HEK293 (cell line): ENCODE measurements around the gene RASD1.
A peak's percentile ranks its signal among the peaks of the same experiment; 100 is the strongest.
"Not testable (repeated sequence)": the region's sequence is repeated elsewhere in the genome, so short reads cannot be mapped to it uniquely, and the experiment has no call there.

Experiments
- CTCF ChIA-PET: fragments of 350-600 bp; formaldehyde crosslinking; extraction: SDS; loops from one replicate; lab custom pipeline; 2021; ENCODE audit warnings: antibody characterized with exemption; lab: Yijun Ruan, JAX
- POLR2A ChIA-PET: fragments of 300-600 bp; formaldehyde crosslinking; extraction: SDS; loops from one replicate; lab custom pipeline; 2020; ENCODE audit warnings: antibody characterized with exemption, inconsistent platforms; lab: Yijun Ruan, JAX
- H3K27ac ChIP-seq: fragments of 200-500 bp; sonication (Bioruptor generic); 2 replicates; pipeline ENCODE4 v1.5.1; 2014; ENCODE audit warnings: low read depth, low read length, control low read depth, inconsistent platforms; ENCODE audit errors: extremely low read depth
- H3K36me3 ChIP-seq, 2 experiments: fragments of 200-500 bp in 1 of 2; sonication (Bioruptor generic) in 1 of 2; 1 replicate in 1 of 2; 2 replicates in 1 of 2; pipeline ENCODE4 v1.5.1; 2014 to 2017; ENCODE audit warnings: inconsistent platforms in 2 of 2, low read length in 2 of 2; ENCODE audit not compliant: control insufficient read depth in 2 of 2, insufficient read depth in 1 of 2
- H3K4me1 ChIP-seq: fragments of 200-500 bp; sonication (Bioruptor generic); 2 replicates; pipeline ENCODE4 v1.5.1; 2014; ENCODE audit warnings: mild to moderate bottlenecking, low read length, inconsistent platforms; ENCODE audit not compliant: control insufficient read depth, insufficient read depth
- H3K4me3 ChIP-seq: 2 replicates; pipeline ENCODE4 v1.5.1; 2011; ENCODE audit warnings: low read depth, mild to moderate bottlenecking, control low read depth, low read length, moderate library complexity
- H3K9me3 ChIP-seq: fragments of 200-500 bp; sonication (Bioruptor generic); 2 replicates; pipeline ENCODE4 v1.5.1; 2014; ENCODE audit warnings: low read depth, low read length, inconsistent platforms; ENCODE audit not compliant: control insufficient read depth, insufficient read depth
- KLF17 ChIP-seq: fragments of 450-650 bp; formaldehyde crosslinking; IDR thresholded peaks from 2 replicates; pipeline ENCODE4 v1.5.1; 2016; ENCODE audit warnings: missing biosample characterization, missing genetic modification characterization
- OVOL3 ChIP-seq: fragments of 450-650 bp; formaldehyde crosslinking; IDR thresholded peaks from 2 replicates; pipeline ENCODE4 v1.5.1; 2016; ENCODE audit warnings: missing biosample characterization, missing genetic modification characterization
- RBAK ChIP-seq: fragments of 450-650 bp; formaldehyde crosslinking; IDR thresholded peaks from 2 replicates; pipeline ENCODE4 v1.5.1; 2016; ENCODE audit warnings: missing biosample characterization, missing genetic modification characterization
- SALL2 ChIP-seq: fragments of 450-650 bp; formaldehyde crosslinking; IDR thresholded peaks from 2 replicates; pipeline ENCODE4 v1.5.0; 2017; ENCODE audit warnings: missing biosample characterization, mild to moderate bottlenecking, missing genetic modification characterization, borderline replicate concordance
- WT1 ChIP-seq: fragments of 450-650 bp; formaldehyde crosslinking; IDR thresholded peaks from 2 replicates; pipeline ENCODE4 v1.5.1; 2016; ENCODE audit warnings: missing biosample characterization, missing genetic modification characterization
- ZBTB17 ChIP-seq: fragments of 450-650 bp; formaldehyde crosslinking; IDR thresholded peaks from 2 replicates; pipeline ENCODE4 v1.5.1; 2016; ENCODE audit warnings: missing biosample characterization, missing genetic modification characterization
- ZEB2 ChIP-seq: fragments of 450-650 bp; formaldehyde crosslinking; IDR thresholded peaks from 2 replicates; pipeline ENCODE4 v1.5.1; 2016; ENCODE audit warnings: missing biosample characterization, missing genetic modification characterization
- ZNF391 ChIP-seq: fragments of 450-650 bp; formaldehyde crosslinking; IDR thresholded peaks from 2 replicates; pipeline ENCODE4 v1.5.1; 2016; ENCODE audit warnings: low read depth, missing biosample characterization, missing genetic modification characterization, borderline replicate concordance
- ZNF501 ChIP-seq: fragments of 450-650 bp; formaldehyde crosslinking; IDR thresholded peaks from 2 replicates; pipeline ENCODE4 v1.5.1; 2016; ENCODE audit warnings: missing biosample characterization, missing genetic modification characterization
- ZNF529 ChIP-seq: fragments of 450-650 bp; formaldehyde crosslinking; IDR thresholded peaks from 2 replicates; pipeline ENCODE4 v1.5.1; 2017; ENCODE audit warnings: missing genetic modification characterization, missing biosample characterization; ENCODE audit not compliant: insufficient replicate concordance
- ZNF658 ChIP-seq: fragments of 450-650 bp; formaldehyde crosslinking; IDR thresholded peaks from 2 replicates; pipeline ENCODE4; 2016; ENCODE audit warnings: missing biosample characterization, missing genetic modification characterization
- ZNF660 ChIP-seq: fragments of 450-650 bp; IDR thresholded peaks from 2 replicates; pipeline ENCODE4 v1.5.1; 2018; ENCODE audit warnings: missing biosample characterization, mild to moderate bottlenecking, missing genetic modification characterization
- ZNF747 ChIP-seq: fragments of 450-650 bp; formaldehyde crosslinking; IDR thresholded peaks from 2 replicates; pipeline ENCODE4 v1.5.1; 2016; ENCODE audit warnings: missing biosample characterization, missing genetic modification characterization
- TF ChIP-seq, protein P1 (sequence below): fragments of 450-650 bp; formaldehyde crosslinking; IDR thresholded peaks from 2 replicates; pipeline ENCODE4 v1.5.1; 2016; ENCODE audit warnings: missing biosample characterization, missing genetic modification characterization
- TF ChIP-seq, protein P2 (sequence below): fragments of 450-650 bp; formaldehyde crosslinking; IDR thresholded peaks from 2 replicates; pipeline ENCODE4 v1.5.1; 2016; ENCODE audit warnings: missing biosample characterization, missing genetic modification characterization
- TF ChIP-seq, protein P3 (sequence below): IDR thresholded peaks from 2 replicates; pipeline ENCODE4 v1.6.1; 2011; ENCODE audit warnings: mild to moderate bottlenecking, low read depth, low read length, borderline replicate concordance

Gene RASD1

DNA sequence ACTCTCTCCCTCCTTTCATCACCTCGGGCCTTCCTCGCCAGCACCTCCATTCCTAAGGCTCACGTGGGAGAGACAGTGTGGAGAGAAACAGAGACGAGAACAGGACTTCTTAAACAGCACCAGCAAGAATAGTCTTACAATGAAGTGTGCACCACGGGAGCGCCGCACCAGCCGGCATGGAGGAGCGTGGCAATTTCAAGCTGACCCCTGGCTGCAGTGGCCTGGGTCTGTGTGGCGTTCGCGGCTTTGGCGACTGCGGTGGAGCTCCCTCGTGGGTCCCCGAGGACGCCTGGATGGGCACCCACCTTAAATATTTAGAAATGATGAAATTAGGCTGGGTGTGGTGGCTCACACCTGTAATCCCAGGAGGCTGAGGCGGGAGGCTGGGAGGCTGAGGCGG, 39.9 kb downstream of the RASD1 start (continued):
- TF ChIP-seq KLF17 (tag by site-specific recombination) = no peak
- TF ChIP-seq, protein P1, sequence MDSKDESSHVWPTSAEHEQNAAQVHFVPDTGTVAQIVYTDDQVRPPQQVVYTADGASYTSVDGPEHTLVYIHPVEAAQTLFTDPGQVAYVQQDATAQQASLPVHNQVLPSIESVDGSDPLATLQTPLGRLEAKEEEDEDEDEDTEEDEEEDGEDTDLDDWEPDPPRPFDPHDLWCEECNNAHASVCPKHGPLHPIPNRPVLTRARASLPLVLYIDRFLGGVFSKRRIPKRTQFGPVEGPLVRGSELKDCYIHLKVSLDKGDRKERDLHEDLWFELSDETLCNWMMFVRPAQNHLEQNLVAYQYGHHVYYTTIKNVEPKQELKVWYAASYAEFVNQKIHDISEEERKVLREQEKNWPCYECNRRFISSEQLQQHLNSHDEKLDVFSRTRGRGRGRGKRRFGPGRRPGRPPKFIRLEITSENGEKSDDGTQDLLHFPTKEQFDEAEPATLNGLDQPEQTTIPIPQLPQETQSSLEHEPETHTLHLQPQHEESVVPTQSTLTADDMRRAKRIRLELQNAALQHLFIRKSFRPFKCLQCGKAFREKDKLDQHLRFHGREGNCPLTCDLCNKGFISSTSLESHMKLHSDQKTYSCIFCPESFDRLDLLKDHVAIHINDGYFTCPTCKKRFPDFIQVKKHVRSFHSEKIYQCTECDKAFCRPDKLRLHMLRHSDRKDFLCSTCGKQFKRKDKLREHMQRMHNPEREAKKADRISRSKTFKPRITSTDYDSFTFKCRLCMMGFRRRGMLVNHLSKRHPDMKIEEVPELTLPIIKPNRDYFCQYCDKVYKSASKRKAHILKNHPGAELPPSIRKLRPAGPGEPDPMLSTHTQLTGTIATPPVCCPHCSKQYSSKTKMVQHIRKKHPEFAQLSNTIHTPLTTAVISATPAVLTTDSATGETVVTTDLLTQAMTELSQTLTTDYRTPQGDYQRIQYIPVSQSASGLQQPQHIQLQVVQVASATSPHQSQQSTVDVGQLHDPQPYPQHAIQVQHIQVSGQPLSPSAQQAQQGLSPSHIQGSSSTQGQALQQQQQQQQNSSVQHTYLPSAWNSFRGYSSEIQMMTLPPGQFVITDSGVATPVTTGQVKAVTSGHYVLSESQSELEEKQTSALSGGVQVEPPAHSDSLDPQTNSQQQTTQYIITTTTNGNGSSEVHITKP (tag by site-specific recombination) = no peak

- POLR2A ChIA-PET = no interaction called here
- Histone ChIP-seq H3K36me3 (no peaks in the 10 kb centered on the region), H3K4me3 (no peak overlapping the region), H3K4me1 (no peaks in the 10 kb centered on the region), H3K9me3 (no peaks in the 10 kb centered on the region), H3K27ac (no peak overlapping the region)
- CTCF ChIA-PET = interaction anchor here (0.6 to 1.3 kb wide), 3 partner anchors 12 to 42 kb away, joined by 3 to 6 read pairs (median 3); no protein-coding TSS in a partner anchor
- no peak for TF ChIP-seq ZNF501 (tag by site-specific recombination)
- no peak for TF ChIP-seq ZNF660 (tag by site-specific recombination)
- TF ChIP-seq WT1 (tag by site-specific recombination) = no peak
- no peak for TF ChIP-seq SALL2 (tag by site-specific recombination)
- no peak for TF ChIP-seq OVOL3 (tag by site-specific recombination)
- no peak for TF ChIP-seq ZNF391
- TF ChIP-seq, protein P2, sequence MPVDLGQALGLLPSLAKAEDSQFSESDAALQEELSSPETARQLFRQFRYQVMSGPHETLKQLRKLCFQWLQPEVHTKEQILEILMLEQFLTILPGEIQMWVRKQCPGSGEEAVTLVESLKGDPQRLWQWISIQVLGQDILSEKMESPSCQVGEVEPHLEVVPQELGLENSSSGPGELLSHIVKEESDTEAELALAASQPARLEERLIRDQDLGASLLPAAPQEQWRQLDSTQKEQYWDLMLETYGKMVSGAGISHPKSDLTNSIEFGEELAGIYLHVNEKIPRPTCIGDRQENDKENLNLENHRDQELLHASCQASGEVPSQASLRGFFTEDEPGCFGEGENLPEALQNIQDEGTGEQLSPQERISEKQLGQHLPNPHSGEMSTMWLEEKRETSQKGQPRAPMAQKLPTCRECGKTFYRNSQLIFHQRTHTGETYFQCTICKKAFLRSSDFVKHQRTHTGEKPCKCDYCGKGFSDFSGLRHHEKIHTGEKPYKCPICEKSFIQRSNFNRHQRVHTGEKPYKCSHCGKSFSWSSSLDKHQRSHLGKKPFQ (tag by site-specific recombination) = no peak
- no peak for TF ChIP-seq RBAK (tag by site-specific recombination)
Observed at GRCh38 chr17:17455173-17455572, 41.0 kb downstream of the RASD1 start.

GRCh38 chr17:17454700-17455099, 41.5 kb downstream of the RASD1 start:
- peak; percentile 85 for TF ChIP-seq ZEB2 (tag by site-specific recombination)
- TF ChIP-seq, all 188 proteins: peak for 1; not testable (repeated sequence) for 187
- H3K36me3 ChIP-seq, H3K4me3 ChIP-seq, H3K27ac ChIP-seq, H3K4me1 ChIP-seq, H3K9me3 ChIP-seq, POLR2A ChIA-PET: not testable (repeated sequence)
- CTCF ChIA-PET = interaction anchor here (1.3 kb wide), 1 partner anchor 42 kb away, joined by 3 read pairs; no protein-coding TSS in a partner anchor

GRCh38 chr17:17454276-17454675, 41.9 kb downstream of the RASD1 start:
- no peaks in the 10 kb centered on the region for H3K9me3 ChIP-seq
- no peaks in the 10 kb centered on the region for H3K36me3 ChIP-seq
- ChIA-PET POLR2A (no interaction called here), CTCF (interaction anchor here (0.9 to 1.3 kb wide), 2 partner anchors 43 to 114 kb away, joined by 3 read pairs; no protein-coding TSS in a partner anchor)
- no peak overlapping the region for H3K4me3 ChIP-seq
- no peak overlapping the region for H3K27ac ChIP-seq
- no peaks in the 10 kb centered on the region for H3K4me1 ChIP-seq
- TF ChIP-seq ZNF529 (tag by site-specific recombination) (no peak), ZNF658 (tag by site-specific recombination) (no peak), ZNF747 (tag by site-specific recombination) (no peak), ZBTB17 (tag by site-specific recombination) (no peak)
- TF ChIP-seq, protein P3, sequence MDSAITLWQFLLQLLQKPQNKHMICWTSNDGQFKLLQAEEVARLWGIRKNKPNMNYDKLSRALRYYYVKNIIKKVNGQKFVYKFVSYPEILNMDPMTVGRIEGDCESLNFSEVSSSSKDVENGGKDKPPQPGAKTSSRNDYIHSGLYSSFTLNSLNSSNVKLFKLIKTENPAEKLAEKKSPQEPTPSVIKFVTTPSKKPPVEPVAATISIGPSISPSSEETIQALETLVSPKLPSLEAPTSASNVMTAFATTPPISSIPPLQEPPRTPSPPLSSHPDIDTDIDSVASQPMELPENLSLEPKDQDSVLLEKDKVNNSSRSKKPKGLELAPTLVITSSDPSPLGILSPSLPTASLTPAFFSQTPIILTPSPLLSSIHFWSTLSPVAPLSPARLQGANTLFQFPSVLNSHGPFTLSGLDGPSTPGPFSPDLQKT = no peak
